Activated CD4-positive, alpha-beta memory T cell treated with anti-CD3 and anti-CD28 coated beads for 36 hours (primary cell): Measurements from ENCODE around the gene CD69. TPM values are rescaled to one million over a fixed set of nuclear protein-coding genes. Genes with fewer than 3 reads are reported as not detected.
A peak's percentile ranks its signal among the peaks of the same experiment; 100 is the strongest.

Experiments
- CTCF ChIA-PET: fragments of 350-600 bp; sonication (Branson Sonifier 250); formaldehyde crosslinking; loops from one replicate; lab custom pipeline; 2021; ENCODE audit warnings: antibody characterized with exemption, inconsistent platforms; lab: Charles Lee
- POLR2A ChIA-PET: fragments of 350-600 bp; sonication (Branson Sonifier 250); formaldehyde crosslinking; loops from one replicate; lab custom pipeline; 2021; ENCODE audit warnings: antibody characterized with exemption; lab: Charles Lee
- DNase-seq: peaks from one replicate; pipeline ENCODE4 v3.0.0-alpha.2; 2020
- H3K27ac Mint-ChIP-seq: one replicate; pipeline ENCODE4 v1.8.0; 2021; ENCODE audit warnings: mixed read lengths
- H3K27me3 Mint-ChIP-seq: one replicate; pipeline ENCODE4 v1.8.0; 2021; ENCODE audit warnings: mixed read lengths
- H3K36me3 Mint-ChIP-seq: one replicate; pipeline ENCODE4 v1.8.0; 2021; ENCODE audit warnings: mixed read lengths
- H3K4me1 Mint-ChIP-seq: one replicate; pipeline ENCODE4 v1.8.0; 2021; ENCODE audit warnings: low read depth, mixed read lengths
- H3K4me3 Mint-ChIP-seq: one replicate; pipeline ENCODE4 v1.8.0; 2021; ENCODE audit warnings: mild to moderate bottlenecking, mixed read lengths
- H3K9me3 Mint-ChIP-seq: one replicate; pipeline ENCODE4 v1.8.0; 2021; ENCODE audit warnings: mixed read lengths
- intact Hi-C: fragments of 100-400 bp; cut with micrococcal nuclease; formaldehyde crosslinking; loops from one replicate; pipeline ENCODE4 v1.15.1; 2023
- total RNA-seq, 2 experiments: library from RNA; stranded (reverse); gene quantifications; one replicate each; pipeline ENCODE4 v1.2.3, GENCODE V29; 2021

The CD69 gene
- total RNA-seq, 2 experiments from 2014 or later = 118 to 120 TPM

DNA sequence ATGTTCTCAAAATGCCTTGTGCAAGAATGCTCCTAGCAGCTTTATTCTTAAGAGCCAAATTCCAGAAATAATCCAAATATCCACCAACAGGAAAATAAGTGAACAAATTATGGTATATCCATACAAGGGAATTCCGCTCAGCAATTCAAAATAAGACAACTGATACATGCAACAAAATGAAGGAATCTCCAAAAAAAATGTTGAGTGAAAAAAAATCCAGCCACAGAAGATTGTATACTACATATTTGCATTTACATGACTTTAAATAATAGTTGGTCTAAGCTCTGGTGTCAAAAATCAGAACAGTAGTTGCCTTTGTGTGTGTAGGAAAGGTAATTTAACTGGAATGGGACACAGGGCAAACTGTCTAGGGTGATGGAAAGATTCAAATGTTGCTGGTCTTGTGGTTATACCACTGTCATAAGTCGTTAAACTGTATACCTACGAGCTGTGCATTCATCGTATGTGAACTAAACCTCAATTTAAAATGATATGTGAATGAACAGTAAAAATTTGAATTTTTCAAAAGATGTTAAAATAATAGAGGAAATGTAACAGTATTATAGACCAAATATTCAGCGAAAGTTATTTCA lies 3.2 kb downstream of the CD69 start:
- intact Hi-C loops = loop anchor here (10.0 kb wide), 1 partner anchor 857 kb away; the partner anchor contains the start of gene MAGOHB
- ChIA-PET CTCF (interaction anchor here (0.6 to 13.5 kb wide), 5 partner anchors 11 to 88 kb away, joined by 3 to 624 read pairs (median 7); no protein-coding TSS in a partner anchor), POLR2A (interaction anchor here (1.2 to 13.1 kb wide), 8 partner anchors 11 to 109 kb away, joined by 3 to 277 read pairs (median 128); partner anchors contain the start of genes CLEC2B and CLEC2D)
- no peak for DNase-seq
- H3K27ac Mint-ChIP-seq = peak overlapping the region; percentile 99
- H3K9me3 Mint-ChIP-seq = no peaks in the 10 kb centered on the region
- peaks cover 2% of the 10 kb centered on the region for H3K27me3 Mint-ChIP-seq
- peaks cover 56% of the 10 kb centered on the region for H3K4me1 Mint-ChIP-seq
- peak overlapping the region; percentile 100 for H3K4me3 Mint-ChIP-seq
- H3K36me3 Mint-ChIP-seq = peaks cover 78% of the 10 kb centered on the region

DNA sequence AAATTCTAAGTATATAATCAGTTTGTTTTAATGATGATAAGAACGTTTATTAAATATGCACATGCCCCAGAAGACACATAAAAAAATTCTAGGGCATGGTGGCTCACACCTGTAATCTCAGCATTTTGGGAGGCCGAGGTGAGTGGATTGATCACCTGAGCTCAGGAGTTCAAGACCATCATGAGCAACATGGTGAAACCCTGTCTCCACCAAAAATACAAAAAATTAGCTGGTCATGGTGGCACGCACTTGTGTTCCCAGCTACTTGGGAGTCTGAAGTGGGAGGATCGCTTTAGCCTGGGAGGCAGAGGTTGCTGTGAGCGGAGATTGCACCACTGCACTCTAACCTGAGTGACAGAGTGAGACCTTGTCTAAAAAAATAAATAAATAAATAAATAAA lies 4.0 kb downstream of the CD69 start:
- H3K27ac Mint-ChIP-seq = peak overlapping the region; percentile 99
- peak overlapping the region; percentile 78 for H3K4me3 Mint-ChIP-seq
- ChIA-PET CTCF (interaction anchor here (2.6 to 13.5 kb wide), 3 partner anchors 14 to 42 kb away, joined by 13 to 624 read pairs (median 31); no protein-coding TSS in a partner anchor), POLR2A (interaction anchor here (1.6 to 13.1 kb wide), 6 partner anchors 25 to 110 kb away, joined by 4 to 277 read pairs (median 160); partner anchors contain the start of genes CLEC2B and CLEC2D)
- H3K9me3 Mint-ChIP-seq = no peaks in the 10 kb centered on the region
- intact Hi-C loops = loop anchor here (10.0 kb wide), 1 partner anchor 858 kb away; the partner anchor contains the start of gene MAGOHB
- no peak for DNase-seq
- peaks cover 51% of the 10 kb centered on the region for H3K4me1 Mint-ChIP-seq
- peaks cover 2% of the 10 kb centered on the region for H3K27me3 Mint-ChIP-seq
- peaks cover 81% of the 10 kb centered on the region for H3K36me3 Mint-ChIP-seq

DNA sequence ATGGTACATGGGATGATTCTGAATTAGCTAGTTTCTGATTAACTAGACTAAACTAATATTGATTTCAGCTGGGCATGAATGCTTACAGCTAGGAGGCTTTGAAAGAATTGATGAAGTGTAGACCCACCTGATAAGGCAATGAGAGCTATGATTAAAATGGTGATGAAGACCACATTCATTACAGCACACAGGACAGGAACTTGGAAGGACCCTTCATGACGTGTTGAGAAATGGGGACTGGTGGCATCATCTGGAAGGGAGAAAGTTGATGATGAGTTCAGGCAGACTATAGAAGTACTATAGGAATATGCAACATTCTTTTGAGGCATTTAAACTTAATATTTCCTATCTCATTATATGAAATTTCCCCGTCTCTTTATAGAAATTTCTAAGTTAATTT lies 4.5 kb downstream of the CD69 start:
- DNase-seq = no peak
- Mint-ChIP-seq H3K4me3 (peak overlapping the region; percentile 78), H3K27me3 (peaks cover 2% of the 10 kb centered on the region), H3K27ac (peak overlapping the region; percentile 99), H3K9me3 (no peaks in the 10 kb centered on the region), H3K36me3 (peaks cover 83% of the 10 kb centered on the region), H3K4me1 (peaks cover 51% of the 10 kb centered on the region)
- ChIA-PET POLR2A (interaction anchor here (0.7 to 13.1 kb wide), 7 partner anchors 14 to 110 kb away, joined by 4 to 277 read pairs (median 141); partner anchors contain the start of genes CLEC2B and CLEC2D), CTCF (interaction anchor here (0.8 to 13.5 kb wide), 5 partner anchors 11 to 109 kb away, joined by 3 to 624 read pairs (median 4); no protein-coding TSS in a partner anchor)
- intact Hi-C loops = loop anchor here (10.0 kb wide), 1 partner anchor 859 kb away; the partner anchor contains the start of gene MAGOHB

DNA sequence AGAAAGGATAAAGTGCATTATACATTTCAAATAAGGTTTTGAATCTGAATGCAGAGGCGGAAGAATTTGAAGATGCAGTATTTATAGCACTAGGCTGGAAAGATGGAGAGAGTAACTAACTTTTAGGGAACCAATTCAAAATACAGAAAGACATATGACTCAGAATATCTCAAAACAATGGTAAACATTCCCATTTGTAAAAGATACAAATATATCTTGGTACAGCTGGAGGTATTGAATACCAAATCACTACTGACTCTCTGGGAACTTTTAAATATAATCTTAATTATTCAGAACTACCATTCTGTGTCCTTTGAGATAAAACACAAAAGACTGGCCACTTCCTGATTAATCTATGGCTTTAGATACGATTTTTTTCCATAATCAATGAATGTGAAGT lies 5.1 kb downstream of the CD69 start:
- peak overlapping the region; percentile 74 for H3K4me3 Mint-ChIP-seq
- H3K4me1 Mint-ChIP-seq = peaks cover 49% of the 10 kb centered on the region
- H3K27me3 Mint-ChIP-seq = peaks cover 2% of the 10 kb centered on the region
- intact Hi-C loops = loop anchor here (10.0 kb wide), 1 partner anchor 859 kb away; the partner anchor contains the start of gene MAGOHB
- no peak for DNase-seq
- ChIA-PET CTCF (interaction anchor here (0.8 to 13.5 kb wide), 5 partner anchors 12 to 108 kb away, joined by 3 to 624 read pairs (median 4); no protein-coding TSS in a partner anchor), POLR2A (interaction anchor here (0.7 to 13.1 kb wide), 7 partner anchors 14 to 111 kb away, joined by 4 to 277 read pairs (median 141); partner anchors contain the start of genes CLEC2B and CLEC2D)
- peak overlapping the region; percentile 86 for H3K27ac Mint-ChIP-seq
- peaks cover 79% of the 10 kb centered on the region for H3K36me3 Mint-ChIP-seq
- H3K9me3 Mint-ChIP-seq = no peaks in the 10 kb centered on the region

DNA sequence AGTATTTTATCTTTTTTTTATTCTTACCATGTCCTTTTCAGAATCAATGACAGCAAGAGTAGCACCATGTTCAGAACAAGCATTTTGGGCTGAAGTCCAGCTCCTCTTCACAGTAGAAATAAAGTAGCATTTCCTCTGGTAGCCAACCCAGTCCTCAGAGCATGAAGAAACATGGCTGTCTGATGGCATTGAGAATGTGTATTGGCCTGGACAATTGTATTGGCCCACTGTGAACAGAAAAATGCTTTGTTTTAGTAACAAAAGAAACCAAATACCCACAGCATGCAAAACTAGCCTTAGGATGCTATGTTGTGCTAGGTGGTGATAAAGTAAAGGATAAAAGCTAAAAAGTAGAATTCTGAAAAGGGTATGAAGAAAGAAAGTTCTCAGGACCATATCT lies 5.7 kb downstream of the CD69 start:
- ChIA-PET CTCF (interaction anchor here (1.0 to 13.5 kb wide), 4 partner anchors 13 to 107 kb away, joined by 3 to 624 read pairs (median 18); no protein-coding TSS in a partner anchor), POLR2A (interaction anchor here (7.1 to 13.1 kb wide), 4 partner anchors 42 to 112 kb away, joined by 74 to 277 read pairs (median 178); partner anchors contain the start of genes CLEC2B and CLEC2D)
- Mint-ChIP-seq H3K9me3 (no peaks in the 10 kb centered on the region), H3K36me3 (peaks cover 75% of the 10 kb centered on the region), H3K4me1 (peaks cover 53% of the 10 kb centered on the region), H3K27me3 (peaks cover 2% of the 10 kb centered on the region), H3K27ac (peak overlapping the region; percentile 86), H3K4me3 (peak overlapping the region; percentile 74)
- intact Hi-C loops = loop anchor here (10.0 kb wide), 1 partner anchor 860 kb away; the partner anchor contains the start of gene MAGOHB
- DNase-seq = no peak

DNA sequence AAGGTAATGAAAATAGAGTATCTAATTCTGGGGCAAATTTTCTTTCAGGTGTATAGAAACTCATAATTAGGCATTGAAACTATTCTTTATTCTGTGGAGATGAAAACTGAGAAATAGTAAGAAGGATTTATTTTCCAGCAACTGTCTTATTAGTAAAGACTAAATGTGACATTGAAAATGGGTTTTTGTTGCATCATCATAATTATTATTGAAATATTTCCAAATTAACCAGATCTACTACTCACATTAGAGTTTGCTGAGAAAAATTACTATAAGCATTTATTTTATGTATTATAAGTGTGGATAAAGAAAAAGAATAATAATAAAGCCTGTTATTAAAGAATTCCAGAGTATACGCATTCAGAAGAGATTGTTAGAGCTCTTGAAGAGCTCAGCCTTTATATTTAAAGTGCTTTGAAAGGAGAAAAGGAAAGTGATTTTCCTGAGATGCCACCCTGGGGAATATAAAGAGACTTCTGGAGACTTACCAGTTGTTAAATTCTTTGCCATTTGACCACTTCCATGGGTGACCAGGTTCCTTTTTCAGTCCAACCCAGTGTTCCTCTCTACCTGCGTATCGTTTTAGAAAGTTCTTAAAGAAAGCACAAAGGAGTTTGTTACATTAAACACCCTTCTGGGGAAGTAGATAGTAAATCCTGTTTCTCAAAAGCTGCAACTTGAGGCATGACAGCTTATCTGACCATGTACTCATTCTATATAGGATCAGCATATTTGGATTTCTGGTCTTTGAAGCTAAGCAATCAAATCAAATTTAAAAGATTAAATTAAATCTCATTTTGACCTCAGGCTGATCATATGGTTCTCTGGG lies 6.4 kb downstream of the CD69 start:
- no peak for DNase-seq
- peaks cover 53% of the 10 kb centered on the region for H3K4me1 Mint-ChIP-seq
- intact Hi-C loops = loop anchor here (10.0 kb wide), 1 partner anchor 860 kb away; the partner anchor contains the start of gene MAGOHB
- H3K27ac Mint-ChIP-seq = peak overlapping the region; percentile 86
- peaks cover 68% of the 10 kb centered on the region for H3K36me3 Mint-ChIP-seq
- H3K4me3 Mint-ChIP-seq = peak overlapping the region; percentile 74
- H3K27me3 Mint-ChIP-seq = peaks cover 2% of the 10 kb centered on the region
- no peaks in the 10 kb centered on the region for H3K9me3 Mint-ChIP-seq
- CTCF ChIA-PET = interaction anchor here (1.0 to 13.5 kb wide), 3 partner anchors 12 to 52 kb away, joined by 3 to 624 read pairs (median 31); no protein-coding TSS in a partner anchor
- POLR2A ChIA-PET = interaction anchor here (2.8 to 13.1 kb wide), 5 partner anchors 12 to 112 kb away, joined by 9 to 277 read pairs (median 74); partner anchors contain the start of genes CLEC2B and CLEC2D

DNA sequence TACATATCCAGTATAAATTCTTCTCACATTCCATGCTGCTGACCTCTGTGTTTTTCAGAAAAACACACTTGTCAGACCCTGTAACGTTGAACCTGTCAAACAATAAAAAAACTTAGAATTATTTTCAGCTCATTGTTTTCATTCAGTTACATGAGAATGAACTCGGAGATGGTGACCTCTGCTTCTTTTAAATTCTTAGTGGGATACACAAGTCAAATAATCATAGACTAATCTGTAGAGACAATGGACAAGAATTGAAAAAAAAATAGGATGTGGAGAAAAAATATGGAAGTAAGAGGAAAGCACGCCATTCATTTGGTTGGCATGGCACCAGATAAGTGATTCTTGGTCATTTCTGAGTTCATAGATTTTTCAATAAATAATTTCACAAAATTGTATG lies 7.2 kb downstream of the CD69 start:
- H3K36me3 Mint-ChIP-seq = peaks cover 60% of the 10 kb centered on the region
- ChIA-PET POLR2A (interaction anchor here (0.8 to 13.1 kb wide), 7 partner anchors 11 to 113 kb away, joined by 3 to 214 read pairs (median 9); partner anchors contain the start of genes CLEC2B and CLEC2D), CTCF (interaction anchor here (3.8 to 13.5 kb wide), 3 partner anchors 11 to 172 kb away, joined by 31 to 624 read pairs (median 58); no protein-coding TSS in a partner anchor)
- H3K4me1 Mint-ChIP-seq = peaks cover 56% of the 10 kb centered on the region
- H3K27me3 Mint-ChIP-seq = peaks cover under 1% of the 10 kb centered on the region
- intact Hi-C loops = loop anchor here (10.0 kb wide), 1 partner anchor 861 kb away; the partner anchor contains the start of gene MAGOHB
- H3K4me3 Mint-ChIP-seq = peak overlapping the region; percentile 55
- H3K9me3 Mint-ChIP-seq = no peaks in the 10 kb centered on the region
- DNase-seq = no peak
- H3K27ac Mint-ChIP-seq = peak overlapping the region; percentile 86

DNA sequence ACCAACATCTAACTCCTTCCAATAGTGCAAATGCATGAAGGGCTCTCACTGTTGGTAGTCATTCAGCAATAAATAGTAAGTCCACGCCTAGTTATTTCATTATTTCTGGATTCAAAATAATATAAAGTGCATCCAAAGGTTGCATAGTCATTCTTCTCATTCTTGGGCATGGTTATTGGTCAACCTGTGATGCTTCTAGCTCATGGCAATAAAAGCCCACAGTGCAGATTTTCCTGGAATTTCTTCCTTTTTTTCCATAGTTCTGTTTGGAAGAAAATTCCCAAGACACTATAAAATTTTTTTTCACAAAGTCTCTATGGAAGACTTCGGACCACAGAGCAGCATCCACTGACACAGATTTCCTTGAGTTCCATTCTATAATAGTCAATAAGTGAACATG lies 7.6 kb downstream of the CD69 start:
- Mint-ChIP-seq H3K36me3 (peaks cover 56% of the 10 kb centered on the region), H3K4me3 (peak overlapping the region; percentile 55), H3K9me3 (no peaks in the 10 kb centered on the region), H3K27me3 (no peaks in the 10 kb centered on the region), H3K4me1 (peaks cover 56% of the 10 kb centered on the region), H3K27ac (peak overlapping the region; percentile 86)
- ChIA-PET CTCF (interaction anchor here (1.0 to 13.5 kb wide), 5 partner anchors 8 to 173 kb away, joined by 3 to 624 read pairs (median 58); partner anchors contain the start of genes CD69 and CLEC2B), POLR2A (interaction anchor here (0.8 to 13.1 kb wide), 8 partner anchors 8 to 114 kb away, joined by 3 to 214 read pairs (median 12); partner anchors contain the start of genes CD69, CLEC2B and CLEC2D)
- no peak for DNase-seq
- intact Hi-C loops = loop anchor here (10.0 kb wide), 1 partner anchor 862 kb away; the partner anchor contains the start of gene MAGOHB

DNA sequence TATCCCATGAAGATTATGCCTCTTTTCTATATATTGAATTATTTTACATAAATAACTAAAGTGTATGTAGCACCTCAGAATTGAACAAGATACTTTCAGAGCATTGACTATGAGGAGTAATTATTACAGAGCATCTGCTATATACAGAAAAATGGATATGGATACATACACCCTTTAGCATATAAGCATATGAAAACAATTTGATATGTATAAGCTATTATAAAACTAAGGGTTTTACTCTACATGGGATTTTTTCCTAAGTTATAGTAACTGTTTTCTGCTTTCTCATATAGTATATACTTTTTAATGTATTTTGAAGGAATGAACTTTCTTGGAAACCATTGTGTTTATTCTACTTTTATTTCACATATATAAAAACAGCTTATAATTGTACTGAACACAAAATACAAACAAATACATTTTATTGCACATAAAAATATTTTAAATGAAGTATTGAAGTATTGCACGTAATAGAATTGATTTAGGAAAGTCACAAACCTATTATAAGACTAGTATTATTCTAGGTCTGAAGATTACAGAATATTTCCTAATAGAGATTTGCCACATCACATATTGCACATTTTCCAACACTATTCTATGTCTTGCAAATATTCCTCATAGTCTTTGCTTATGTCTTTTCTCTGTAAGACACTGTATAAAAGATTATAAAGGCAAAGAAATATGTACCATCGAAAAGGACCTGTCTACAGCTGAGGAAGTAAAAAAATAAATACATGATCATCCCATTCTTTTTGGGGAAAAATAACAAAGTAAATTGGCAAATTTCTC lies 8.4 kb downstream of the CD69 start:
- ChIA-PET POLR2A (interaction anchor here (1.0 to 13.1 kb wide), 7 partner anchors 9 to 114 kb away, joined by 3 to 214 read pairs (median 14); partner anchors contain the start of genes CD69, CLEC2B and CLEC2D), CTCF (interaction anchor here (1.0 to 13.5 kb wide), 10 partner anchors 9 to 388 kb away, joined by 3 to 624 read pairs (median 38); partner anchors contain the start of genes CD69 and CLEC2B)
- Mint-ChIP-seq H3K36me3 (peaks cover 49% of the 10 kb centered on the region), H3K4me1 (peaks cover 54% of the 10 kb centered on the region), H3K27me3 (no peaks in the 10 kb centered on the region), H3K27ac (peak overlapping the region; percentile 86), H3K9me3 (no peaks in the 10 kb centered on the region), H3K4me3 (peak overlapping the region; percentile 55)
- DNase-seq = no peak
- intact Hi-C loops = loop anchor here (1.0 to 10.0 kb wide), 2 partner anchors 8 to 862 kb away; partner anchors contain the start of genes CD69 and MAGOHB
